ENCODE measurements around the gene ATPAF1.
A peak's percentile ranks its signal among the peaks of the same experiment; 100 is the strongest.

The ATPAF1 gene

GRCh38 chr1:46650491-46650890, 17.7 kb downstream of the ATPAF1 start:
- Histone ChIP-seq H3K14ac (ENCODE audit: low read length) (no peak overlapping the region), H3K4me2 (ENCODE audit: low read length) (no peak overlapping the region), H3K79me1 (ENCODE audit: low read length) (no peaks in the 10 kb centered on the region), H4K8ac (ENCODE audit: low read depth, low read length) (no peak overlapping the region), H2AK5ac (ENCODE audit: low read length) (no peak overlapping the region), H3K4me3 (ENCODE audit: low read depth, low read length) (no peak overlapping the region), H3K4ac (ENCODE audit: low read depth, low read length) (no peak overlapping the region), H3K23ac (ENCODE audit: low read length) (no peak overlapping the region), H4K91ac (ENCODE audit: low read depth, low read length) (no peak overlapping the region), H3K27ac (ENCODE audit: low read depth, low read length) (no peak overlapping the region), H3K27me3 (ENCODE audit: insufficient read depth, low read length) (no peaks in the 10 kb centered on the region), H3K36me3 (ENCODE audit: control insufficient read depth in 1 of 2, insufficient read depth in 2 of 2, low read length in 2 of 2) (peaks cover 0 to 8% of the 10 kb centered on the region in 2 experiments), H3K4me1 (ENCODE audit: control insufficient read depth in 1 of 2, insufficient read depth in 2 of 2, low read length in 2 of 2) (no peaks in the 10 kb centered on the region), H2BK5ac (ENCODE audit: low read depth, low read length, poor library complexity) (no peak overlapping the region), H3K79me2 (ENCODE audit: control insufficient read depth, insufficient read depth, low read length, poor library complexity) (no peaks in the 10 kb centered on the region), H4K12ac (ENCODE audit: low read depth, low read length) (no peak overlapping the region), H3K18ac (ENCODE audit: low read length) (no peak overlapping the region), H2AFZ (ENCODE audit: insufficient read depth, low read length, poor library complexity) (no peak overlapping the region), H2BK120ac (ENCODE audit: insufficient read depth, low read length, poor library complexity) (no peak overlapping the region), H3K9me3 (ENCODE audit: insufficient read depth, low read depth, low read length) (no peaks in the 10 kb centered on the region), H2BK12ac (ENCODE audit: low read length) (no peak overlapping the region), H3K9ac (ENCODE audit: low read length) (no peak overlapping the region)
- no CpG with 5 or more reads among the region's 3 CpGs for WGBS (ENCODE audit: extremely low coverage, insufficient coverage, insufficient read length)
- no peak for DNase-seq

- H3K4me2 ChIP-seq (ENCODE audit: low read length), result no peak overlapping the region
- H4K91ac ChIP-seq (ENCODE audit: low read depth, low read length), result no peak overlapping the region
- H2BK120ac ChIP-seq (ENCODE audit: insufficient read depth, low read length, poor library complexity), result no peak overlapping the region
- no peak overlapping the region for H3K4ac ChIP-seq (ENCODE audit: low read depth, low read length)
- H3K14ac ChIP-seq (ENCODE audit: low read length), result no peak overlapping the region
- no peak overlapping the region for H3K18ac ChIP-seq (ENCODE audit: low read length)
- peaks cover 0 to 8% of the 10 kb centered on the region in 2 experiments for H3K36me3 ChIP-seq (ENCODE audit: control insufficient read depth in 1 of 2, insufficient read depth in 2 of 2, low read length in 2 of 2)
- H4K12ac ChIP-seq (ENCODE audit: low read depth, low read length), result no peak overlapping the region
- H3K27ac ChIP-seq (ENCODE audit: low read depth, low read length), result no peak overlapping the region
- H3K23ac ChIP-seq (ENCODE audit: low read length), result no peak overlapping the region
- no peak overlapping the region for H2BK12ac ChIP-seq (ENCODE audit: low read length)
- H2BK5ac ChIP-seq (ENCODE audit: low read depth, low read length, poor library complexity), result no peak overlapping the region
- no peak overlapping the region for H4K8ac ChIP-seq (ENCODE audit: low read depth, low read length)
- H3K9me3 ChIP-seq (ENCODE audit: insufficient read depth, low read depth, low read length), result no peaks in the 10 kb centered on the region
- H3K4me3 ChIP-seq (ENCODE audit: low read depth, low read length), result no peak overlapping the region
- H3K27me3 ChIP-seq (ENCODE audit: insufficient read depth, low read length), result no peaks in the 10 kb centered on the region
- H3K79me1 ChIP-seq (ENCODE audit: low read length), result no peaks in the 10 kb centered on the region
- no peaks in the 10 kb centered on the region for H3K79me2 ChIP-seq (ENCODE audit: control insufficient read depth, insufficient read depth, low read length, poor library complexity)
- DNase-seq, result no peak
- no peak overlapping the region for H2AK5ac ChIP-seq (ENCODE audit: low read length)
- H3K9ac ChIP-seq (ENCODE audit: low read length), result no peak overlapping the region
- no peaks in the 10 kb centered on the region for H3K4me1 ChIP-seq (ENCODE audit: control insufficient read depth in 1 of 2, insufficient read depth in 2 of 2, low read length in 2 of 2)
- no CpG with 5 or more reads among the region's 2 CpGs for WGBS (ENCODE audit: extremely low coverage, insufficient coverage, insufficient read length)
- H2AFZ ChIP-seq (ENCODE audit: insufficient read depth, low read length, poor library complexity), result no peak overlapping the region
These were observed 18.4 kb downstream of the ATPAF1 start for GRCh38 chr1:46649764-46650163.

DNA sequence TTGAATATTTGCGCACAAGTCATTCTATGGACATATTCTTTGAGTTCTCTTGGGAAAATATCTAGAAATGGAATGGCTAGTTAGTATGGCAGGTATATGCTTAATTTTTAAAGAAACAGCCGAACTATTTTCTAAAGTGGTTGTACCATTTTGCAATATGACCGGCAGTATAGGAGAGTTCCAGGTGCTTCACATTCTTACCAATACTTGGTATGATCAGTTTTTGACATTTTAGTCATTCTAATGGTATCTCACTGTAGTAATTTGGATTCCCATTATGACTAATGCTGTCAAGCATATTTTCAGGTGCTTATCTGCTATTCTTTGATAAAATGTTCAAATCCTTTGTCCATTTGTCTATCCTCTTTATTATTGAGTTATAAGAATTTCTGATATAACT, 20.6 kb downstream of the ATPAF1 start:
- H3K4me3 ChIP-seq (ENCODE audit: low read depth, low read length), result no peak overlapping the region

GRCh38 chr1:46646844-46647243, 21.3 kb downstream of the ATPAF1 start:
- Histone ChIP-seq H3K36me3 (ENCODE audit: control insufficient read depth in 1 of 2, insufficient read depth in 2 of 2, low read length in 2 of 2) (peaks cover 0 to 8% of the 10 kb centered on the region in 2 experiments), H3K18ac (ENCODE audit: low read length) (no peak overlapping the region), H3K4ac (ENCODE audit: low read depth, low read length) (no peak overlapping the region), H3K14ac (ENCODE audit: low read length) (no peak overlapping the region), H4K12ac (ENCODE audit: low read depth, low read length) (no peak overlapping the region), H3K79me1 (ENCODE audit: low read length) (no peaks in the 10 kb centered on the region), H3K27me3 (ENCODE audit: insufficient read depth, low read length) (no peaks in the 10 kb centered on the region), H4K91ac (ENCODE audit: low read depth, low read length) (no peak overlapping the region), H2BK5ac (ENCODE audit: low read depth, low read length, poor library complexity) (no peak overlapping the region), H2AK5ac (ENCODE audit: low read length) (no peak overlapping the region), H3K9me3 (ENCODE audit: insufficient read depth, low read depth, low read length) (no peaks in the 10 kb centered on the region), H3K27ac (ENCODE audit: low read depth, low read length) (no peak overlapping the region), H3K23ac (ENCODE audit: low read length) (no peak overlapping the region), H3K4me3 (ENCODE audit: low read depth, low read length) (no peak overlapping the region), H3K4me1 (ENCODE audit: control insufficient read depth in 1 of 2, insufficient read depth in 2 of 2, low read length in 2 of 2) (no peaks in the 10 kb centered on the region), H2BK12ac (ENCODE audit: low read length) (no peak overlapping the region), H3K4me2 (ENCODE audit: low read length) (no peak overlapping the region), H3K9ac (ENCODE audit: low read length) (no peak overlapping the region), H2AFZ (ENCODE audit: insufficient read depth, low read length, poor library complexity) (no peak overlapping the region), H3K79me2 (ENCODE audit: control insufficient read depth, insufficient read depth, low read length, poor library complexity) (no peaks in the 10 kb centered on the region), H4K8ac (ENCODE audit: low read depth, low read length) (no peak overlapping the region), H2BK120ac (ENCODE audit: insufficient read depth, low read length, poor library complexity) (no peak overlapping the region)
- no CpG with 5 or more reads among the region's 2 CpGs for WGBS (ENCODE audit: extremely low coverage, insufficient coverage, insufficient read length)
- DNase-seq, result no peak

More for the DNA sequence above, 20.6 kb downstream of the ATPAF1 start:
- no peak overlapping the region for H2AFZ ChIP-seq (ENCODE audit: insufficient read depth, low read length, poor library complexity)
- H3K4ac ChIP-seq (ENCODE audit: low read depth, low read length), result no peak overlapping the region
- no peak overlapping the region for H4K91ac ChIP-seq (ENCODE audit: low read depth, low read length)
- no peaks in the 10 kb centered on the region for H3K9me3 ChIP-seq (ENCODE audit: insufficient read depth, low read depth, low read length)
- H2BK12ac ChIP-seq (ENCODE audit: low read length), result no peak overlapping the region
- H3K18ac ChIP-seq (ENCODE audit: low read length), result no peak overlapping the region
- no peaks in the 10 kb centered on the region for H3K79me2 ChIP-seq (ENCODE audit: control insufficient read depth, insufficient read depth, low read length, poor library complexity)
- WGBS (ENCODE audit: extremely low coverage, insufficient coverage, insufficient read length), result no CpG with 5 or more reads among the region's 3 CpGs
- H4K12ac ChIP-seq (ENCODE audit: low read depth, low read length), result no peak overlapping the region
- H2AK5ac ChIP-seq (ENCODE audit: low read length), result no peak overlapping the region
- no peak overlapping the region for H3K27ac ChIP-seq (ENCODE audit: low read depth, low read length)
- no peak overlapping the region for H3K4me2 ChIP-seq (ENCODE audit: low read length)
- no peaks in the 10 kb centered on the region for H3K27me3 ChIP-seq (ENCODE audit: insufficient read depth, low read length)
- H3K4me1 ChIP-seq (ENCODE audit: control insufficient read depth in 1 of 2, insufficient read depth in 2 of 2, low read length in 2 of 2), result no peaks in the 10 kb centered on the region
- H4K8ac ChIP-seq (ENCODE audit: low read depth, low read length), result no peak overlapping the region
- no peaks in the 10 kb centered on the region for H3K79me1 ChIP-seq (ENCODE audit: low read length)
- no peak overlapping the region for H3K23ac ChIP-seq (ENCODE audit: low read length)
- peaks cover 0 to 8% of the 10 kb centered on the region in 2 experiments for H3K36me3 ChIP-seq (ENCODE audit: control insufficient read depth in 1 of 2, insufficient read depth in 2 of 2, low read length in 2 of 2)
- H3K9ac ChIP-seq (ENCODE audit: low read length), result no peak overlapping the region
- no peak overlapping the region for H2BK5ac ChIP-seq (ENCODE audit: low read depth, low read length, poor library complexity)
- H3K14ac ChIP-seq (ENCODE audit: low read length), result no peak overlapping the region
- peak in 1 of 2 donors; percentile 87 for DNase-seq
- no peak overlapping the region for H2BK120ac ChIP-seq (ENCODE audit: insufficient read depth, low read length, poor library complexity)
